Upper lobe of left lung (tissue), 6 donors: ENCODE measurements around the gene MED22. TPM values are rescaled to one million over a fixed set of nuclear protein-coding genes. Genes with fewer than 3 reads are reported as not detected.
A peak's percentile ranks its signal among the peaks of the same experiment; 100 is the strongest.
"Not testable (repeated sequence)": the region's sequence is repeated elsewhere in the genome, so short reads cannot be mapped to it uniquely, and the experiment has no call there.

ENCODE experiments used
- ATAC-seq, 2 donors: fragments of 200-7000 bp; cut with Tn5 transposase; one replicate each; pipeline ENCODE4 v1.9.1; 2022; ENCODE audit warnings: mild to moderate bottlenecking in 2 of 2, moderate library complexity in 2 of 2; ENCODE audit not compliant: low FRiP score in 2 of 2
- DNase-seq, 2 donors: peaks; one replicate each; pipeline ENCODE4 v3.0.0-alpha.2; 2019 to 2020
- H3K27ac ChIP-seq, 4 donors: fragments of 200-600 bp; sonication (generic); one replicate each; pipeline ENCODE4 v1.5.1; 2016 to 2019
- H3K27me3 ChIP-seq, 4 donors: fragments of 200-600 bp; sonication (generic); one replicate each; pipeline ENCODE4 v1.5.1; 2017 to 2019
- H3K36me3 ChIP-seq, 4 donors: fragments of 200-600 bp; sonication (generic); one replicate each; pipeline ENCODE4 v1.5.1; 2016 to 2019
- H3K4me1 ChIP-seq, 4 donors: fragments of 200-600 bp; sonication (generic); one replicate each; pipeline ENCODE4 v1.5.1; 2018 to 2019
- H3K4me3 ChIP-seq, 4 donors: fragments of 200-600 bp; sonication (generic); one replicate each; pipeline ENCODE4 v1.5.1; 2017 to 2019; ENCODE audit warnings: mild to moderate bottlenecking in 2 of 4, moderate library complexity in 1 of 4
- H3K9me3 ChIP-seq, 4 donors: fragments of 200-600 bp; sonication (generic); one replicate each; pipeline ENCODE4 v1.5.1; 2018 to 2019
- CTCF ChIP-seq, 6 experiments: fragments of 450-650 bp in 4 of 6; fragments of 200-600 bp in 2 of 6; sonication (generic) in 2 of 6; IDR thresholded peaks; one replicate each; pipeline ENCODE4 v1.5.1; 2016 to 2019; ENCODE audit warnings: antibody characterized with exemption in 6 of 6
- EP300 ChIP-seq, 4 donors: sonication (generic); formaldehyde crosslinking; IDR thresholded peaks; one replicate each; pipeline ENCODE4 v1.5.1; 2017; ENCODE audit warnings: antibody characterized with exemption in 4 of 4, control low read depth in 2 of 4
- POLR2A ChIP-seq, 4 donors: fragments of 450-650 bp; IDR thresholded peaks; one replicate each; pipeline ENCODE4 v1.5.1; 2016 to 2017; ENCODE audit warnings: antibody characterized with exemption in 4 of 4, mild to moderate bottlenecking in 2 of 4
- POLR2AphosphoS5 ChIP-seq, 2 donors: sonication (generic); formaldehyde crosslinking; IDR thresholded peaks; one replicate each; pipeline ENCODE4 v1.5.1; 2017; ENCODE audit warnings: antibody characterized with exemption in 2 of 2
- WGBS, 2 donors: methylation state at CpG; one replicate each; pipeline ENCODE4 v1.1.5; 2017 to 2018; 5-methylcytosine and 5-hydroxymethylcytosine counted together
- total RNA-seq, 6 donors: library from RNA; depleted of rRNA in 4 of 6; stranded (reverse); fragments of >200 nt in 4 of 6; gene quantifications; one replicate each; pipeline versions ENCODE4 v1.1.0 to v1.2.1, GENCODE V29; 2016 to 2021
- donor health status: DM: no; HTN: no; CAD: no; lungs with moderate emphysema.
- donor health status: DM: no; HTN: yes; CAD: no; lungs with severe emphysema.

MED22 gene
- total RNA-seq, 6 donors from 2014 or later = 28.1 to 41.0 (median 30.5) TPM

GRCh38 chr9:133321411-133321935, 26.5 kb downstream of the MED22 start:
- ATAC-seq (no peak), DNase-seq (peak in 1 of 2 donors; percentile 15)
- Histone ChIP-seq H3K9me3 (no peaks in the 10 kb centered on the region), H3K27ac (no peak overlapping the region), H3K4me1 (no peaks in the 10 kb centered on the region), H3K27me3 (no peaks in the 10 kb centered on the region), H3K36me3 (no peaks in the 10 kb centered on the region), H3K4me3 (no peak overlapping the region)
- TF ChIP-seq POLR2AphosphoS5 (IDR thresholded peaks at IDR 0.05) (no peak), POLR2A (IDR thresholded peaks at IDR 0.05) (no peak), CTCF (IDR thresholded peaks at IDR 0.05) (no peak), EP300 (IDR thresholded peaks at IDR 0.05) (no peak)
- 80 to 81% methylated on average over 12 to 13 of the region's 13 CpGs for WGBS, 2 donors

GRCh38 chr9:133320421-133320881, 27.5 kb downstream of the MED22 start:
- H3K9me3 ChIP-seq = no peaks in the 10 kb centered on the region
- ATAC-seq (no peak), DNase-seq (peak in 1 of 2 donors; percentile 6)
- H3K36me3 ChIP-seq = no peaks in the 10 kb centered on the region
- H3K4me1 ChIP-seq = no peaks in the 10 kb centered on the region
- TF ChIP-seq CTCF (IDR thresholded peaks at IDR 0.05) (no peak), EP300 (IDR thresholded peaks at IDR 0.05) (no peak), POLR2A (IDR thresholded peaks at IDR 0.05) (no peak), POLR2AphosphoS5 (IDR thresholded peaks at IDR 0.05) (no peak)
- H3K27me3 ChIP-seq = no peaks in the 10 kb centered on the region
- H3K27ac ChIP-seq = no peak overlapping the region
- no peak overlapping the region for H3K4me3 ChIP-seq
- WGBS, 2 donors = 65 to 78% methylated on average over 9 to 13 of the region's 13 CpGs

- H3K36me3 ChIP-seq, H3K4me1 ChIP-seq, H3K27me3 ChIP-seq, H3K9me3 ChIP-seq, H3K27ac ChIP-seq, H3K4me3 ChIP-seq: not testable (repeated sequence)
- WGBS, 2 donors = 75 to 100% methylated on average over 3 to 11 of the region's 13 CpGs
- peak in 1 of 2 donors; percentile 3 for DNase-seq
- ATAC-seq = peak in 1 of 2 donors; percentile 46
These were observed 30.4 kb downstream of the MED22 start for GRCh38 chr9:133317551-133317950.

GRCh38 chr9:133315997-133316396, 31.9 kb downstream of the MED22 start:
- TF ChIP-seq EP300 (IDR thresholded peaks at IDR 0.05) = no peak
- no peak for TF ChIP-seq POLR2A (IDR thresholded peaks at IDR 0.05)
- TF ChIP-seq CTCF (IDR thresholded peaks at IDR 0.05) = no peak
- no peak for TF ChIP-seq POLR2AphosphoS5 (IDR thresholded peaks at IDR 0.05)
- Histone ChIP-seq H3K9me3 (no peaks in the 10 kb centered on the region), H3K36me3 (no peaks in the 10 kb centered on the region), H3K27ac (no peak overlapping the region), H3K4me3 (no peak overlapping the region), H3K4me1 (no peaks in the 10 kb centered on the region), H3K27me3 (no peaks in the 10 kb centered on the region)
- DNase-seq (no peak), ATAC-seq (no peak)
- 67 to 71% methylated on average over 2 of the region's 2 CpGs for WGBS, 2 donors

GRCh38 chr9:133309608-133310007, 38.3 kb downstream of the MED22 start:
- Histone ChIP-seq H3K27ac (no peak overlapping the region), H3K36me3 (no peaks in the 10 kb centered on the region), H3K9me3 (no peaks in the 10 kb centered on the region), H3K4me1 (no peaks in the 10 kb centered on the region), H3K27me3 (no peaks in the 10 kb centered on the region), H3K4me3 (no peak overlapping the region)
- WGBS, 2 donors = 84 to 85% methylated on average over 6 of the region's 6 CpGs
- DNase-seq = no peak
- ATAC-seq = no peak
- TF ChIP-seq CTCF (IDR thresholded peaks at IDR 0.05) (no peak), POLR2AphosphoS5 (IDR thresholded peaks at IDR 0.05) (no peak), EP300 (IDR thresholded peaks at IDR 0.05) (no peak), POLR2A (IDR thresholded peaks at IDR 0.05) (no peak)
